Activated B cell treated with CpG ODN at 0.5 μM for 24 hours (primary cell): Measurements from ENCODE around the gene AIP. TPM values are rescaled to one million over a fixed set of nuclear protein-coding genes. Genes with fewer than 3 reads are reported as not detected.

ENCODE experiments used
- ATAC-seq: fragments of 200-7000 bp; cut with Tn5 transposase; one replicate; pipeline ENCODE4 v1.10.0; 2021; ENCODE audit warnings: low read depth, mild to moderate bottlenecking, moderate library complexity
- CTCF ChIA-PET: fragments of 350-600 bp; sonication (Branson Sonifier 250); formaldehyde crosslinking; loops from one replicate; lab custom pipeline; 2021; ENCODE audit warnings: antibody characterized with exemption; lab: Charles Lee
- POLR2A ChIA-PET: fragments of 350-600 bp; sonication (Branson Sonifier 250); formaldehyde crosslinking; loops from one replicate; lab custom pipeline; 2021; ENCODE audit warnings: antibody characterized with exemption; lab: Charles Lee
- DNase-seq: peaks from one replicate; pipeline ENCODE4 v3.0.0; 2022
- H3K27ac Mint-ChIP-seq: one replicate; pipeline ENCODE4 v1.8.0; 2020; ENCODE audit warnings: mixed read lengths
- H3K27me3 Mint-ChIP-seq: one replicate; pipeline ENCODE4 v1.8.0; 2021; ENCODE audit warnings: mixed read lengths
- H3K36me3 Mint-ChIP-seq: one replicate; pipeline ENCODE4 v1.8.0; 2021; ENCODE audit warnings: low read depth, mixed read lengths
- H3K4me1 Mint-ChIP-seq: one replicate; pipeline ENCODE4 v1.8.0; 2021; ENCODE audit warnings: mixed read lengths
- H3K4me3 Mint-ChIP-seq: one replicate; pipeline ENCODE4 v1.8.0; 2020; ENCODE audit warnings: mild to moderate bottlenecking, mixed read lengths
- H3K9me3 Mint-ChIP-seq: one replicate; pipeline ENCODE4 v1.8.0; 2020; ENCODE audit warnings: mixed read lengths
- CTCF ChIP-seq: fragments of 200-600 bp; IDR thresholded peaks from one replicate; pipeline ENCODE4 v1.8.0; 2022; ENCODE audit warnings: antibody characterized with exemption, mild to moderate bottlenecking
- intact Hi-C: fragments of 100-400 bp; cut with micrococcal nuclease; formaldehyde crosslinking; loops from one replicate; pipeline ENCODE4 v1.15.1; 2024
- total RNA-seq: library from RNA; stranded (reverse); gene quantifications from 2 replicates; pipeline ENCODE4 v1.2.3, GENCODE V29; 2022

Gene AIP
- total RNA-seq, 1 donor from 2014 or later = 108 TPM

GRCh38 chr11:67489885-67490726, 7.3 kb downstream of the AIP start:
- Mint-ChIP-seq H3K36me3 (peaks cover 76% of the 10 kb centered on the region), H3K27me3 (no peaks in the 10 kb centered on the region), H3K4me3 (no peak overlapping the region), H3K9me3 (no peaks in the 10 kb centered on the region), H3K27ac (peak overlapping the region; percentile 73), H3K4me1 (peaks cover 31% of the 10 kb centered on the region)
- ATAC-seq = no peak
- ChIA-PET CTCF (no interaction called here), POLR2A (interaction anchor here (1.0 to 11.1 kb wide), 4 partner anchors 7 to 89 kb away, joined by 3 to 189 read pairs (median 6); partner anchors contain the start of genes AIP, PPP1CA and PTPRCAP)
- intact Hi-C loops = no loop called here
- no peak for TF ChIP-seq CTCF
- DNase-seq = no peak

GRCh38 chr11:67490727-67491065, 7.9 kb downstream of the AIP start:
- no peak overlapping the region for H3K4me3 Mint-ChIP-seq
- intact Hi-C loops = no loop called here
- ATAC-seq (no peak), DNase-seq (no peak)
- peaks cover 80% of the 10 kb centered on the region for H3K36me3 Mint-ChIP-seq
- H3K27ac Mint-ChIP-seq = peak overlapping the region; percentile 57
- TF ChIP-seq CTCF = no peak
- ChIA-PET POLR2A (interaction anchor here (0.6 to 11.1 kb wide), 5 partner anchors 8 to 89 kb away, joined by 3 to 189 read pairs (median 4); partner anchors contain the start of genes AIP, PPP1CA and PTPRCAP), CTCF (no interaction called here)
- H3K9me3 Mint-ChIP-seq = no peaks in the 10 kb centered on the region
- H3K27me3 Mint-ChIP-seq = no peaks in the 10 kb centered on the region
- H3K4me1 Mint-ChIP-seq = peaks cover 26% of the 10 kb centered on the region

GRCh38 chr11:67491276-67492068, 8.6 kb downstream of the AIP start:
- ChIA-PET POLR2A (interaction anchor here (0.6 to 11.1 kb wide), 5 partner anchors 9 to 90 kb away, joined by 3 to 189 read pairs (median 3); partner anchors contain the start of genes AIP, PPP1CA and PTPRCAP), CTCF (no interaction called here)
- intact Hi-C loops = no loop called here
- Mint-ChIP-seq H3K27me3 (no peaks in the 10 kb centered on the region), H3K27ac (no peak overlapping the region), H3K36me3 (peaks cover 81% of the 10 kb centered on the region), H3K9me3 (no peaks in the 10 kb centered on the region), H3K4me1 (peaks cover 19% of the 10 kb centered on the region), H3K4me3 (no peak overlapping the region)
- TF ChIP-seq CTCF = no peak
- no peak for ATAC-seq
- no peak for DNase-seq

- no peaks in the 10 kb centered on the region for H3K27me3 Mint-ChIP-seq
- ChIA-PET CTCF (no interaction called here), POLR2A (interaction anchor here (0.6 to 1.8 kb wide), 5 partner anchors 13 to 80 kb away, joined by 3 read pairs; partner anchors contain the start of gene PITPNM1)
- no peaks in the 10 kb centered on the region for H3K9me3 Mint-ChIP-seq
- H3K36me3 Mint-ChIP-seq = peaks cover 82% of the 10 kb centered on the region
- H3K4me1 Mint-ChIP-seq = peaks cover 11% of the 10 kb centered on the region
- no peak overlapping the region for H3K27ac Mint-ChIP-seq
- intact Hi-C loops = no loop called here
- no peak overlapping the region for H3K4me3 Mint-ChIP-seq
- no peak for ATAC-seq
- TF ChIP-seq CTCF = no peak
- no peak for DNase-seq
These were observed 9.4 kb downstream of the AIP start for GRCh38 chr11:67492069-67492727.
